Measurements from ENCODE around the gene OPN1MW3.

Gene OPN1MW3

DNA sequence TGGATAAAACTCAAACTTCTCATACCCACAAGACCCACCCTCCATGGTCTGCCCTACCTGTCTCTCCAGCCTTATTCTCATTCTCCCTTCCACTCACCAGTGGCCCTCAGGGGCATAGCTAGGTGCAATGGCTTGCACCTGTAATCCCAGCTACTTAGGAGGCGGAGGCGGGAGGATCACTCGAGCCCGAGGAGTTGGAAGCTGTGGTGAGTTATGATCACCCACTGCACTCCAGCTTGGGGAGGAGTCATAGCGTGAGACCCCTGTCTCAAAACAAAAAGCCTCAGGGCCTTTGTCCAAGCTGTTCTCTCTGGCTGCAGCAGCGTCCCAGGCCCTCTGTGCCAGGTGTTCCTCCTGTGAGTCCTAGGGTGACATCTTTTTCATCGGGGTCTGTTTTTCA, 54.7 kb downstream of the OPN1MW3 start:
- no peaks in the 10 kb centered on the region for H3K27me3 ChIP-seq
- H3K9me3 ChIP-seq: no peaks in the 10 kb centered on the region
- no peaks in the 10 kb centered on the region for H3K36me3 ChIP-seq
- H3K4me1 ChIP-seq (ENCODE audit: control insufficient read depth in 1 of 2, insufficient read depth in 1 of 2, low read depth in 1 of 2, low read length in 1 of 2): peaks cover 25 to 35% of the 10 kb centered on the region in 2 experiments
- TF ChIP-seq, protein P1, sequence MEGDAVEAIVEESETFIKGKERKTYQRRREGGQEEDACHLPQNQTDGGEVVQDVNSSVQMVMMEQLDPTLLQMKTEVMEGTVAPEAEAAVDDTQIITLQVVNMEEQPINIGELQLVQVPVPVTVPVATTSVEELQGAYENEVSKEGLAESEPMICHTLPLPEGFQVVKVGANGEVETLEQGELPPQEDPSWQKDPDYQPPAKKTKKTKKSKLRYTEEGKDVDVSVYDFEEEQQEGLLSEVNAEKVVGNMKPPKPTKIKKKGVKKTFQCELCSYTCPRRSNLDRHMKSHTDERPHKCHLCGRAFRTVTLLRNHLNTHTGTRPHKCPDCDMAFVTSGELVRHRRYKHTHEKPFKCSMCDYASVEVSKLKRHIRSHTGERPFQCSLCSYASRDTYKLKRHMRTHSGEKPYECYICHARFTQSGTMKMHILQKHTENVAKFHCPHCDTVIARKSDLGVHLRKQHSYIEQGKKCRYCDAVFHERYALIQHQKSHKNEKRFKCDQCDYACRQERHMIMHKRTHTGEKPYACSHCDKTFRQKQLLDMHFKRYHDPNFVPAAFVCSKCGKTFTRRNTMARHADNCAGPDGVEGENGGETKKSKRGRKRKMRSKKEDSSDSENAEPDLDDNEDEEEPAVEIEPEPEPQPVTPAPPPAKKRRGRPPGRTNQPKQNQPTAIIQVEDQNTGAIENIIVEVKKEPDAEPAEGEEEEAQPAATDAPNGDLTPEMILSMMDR (IDR thresholded peaks at IDR 0.05): no peak
- H3K4me3 ChIP-seq (ENCODE audit: low read depth in 1 of 2, low read length in 1 of 2): no peak overlapping the region
- no peak overlapping the region for H3K27ac ChIP-seq

DNA sequence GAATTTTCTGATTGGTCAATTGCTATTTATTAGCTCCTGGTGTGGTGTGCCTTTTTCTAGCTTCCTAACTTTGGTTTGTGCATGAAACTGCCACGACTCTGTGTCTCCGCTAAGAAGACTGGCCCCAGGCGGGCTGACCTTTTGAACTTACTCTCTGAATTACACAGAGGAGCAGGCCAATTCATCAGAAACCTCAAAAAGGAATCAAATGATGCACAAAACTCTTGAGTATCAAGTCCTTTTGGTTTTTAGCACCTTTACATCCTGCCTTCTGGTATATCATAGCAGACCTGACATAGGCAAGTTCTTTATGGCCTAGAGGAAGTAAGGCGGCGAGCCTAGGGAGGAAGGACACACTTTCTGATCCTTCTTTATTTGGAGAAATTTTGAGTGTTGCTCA, 55.8 kb downstream of the OPN1MW3 start:
- Histone ChIP-seq H3K27ac (no peak overlapping the region), H3K27me3 (no peaks in the 10 kb centered on the region), H3K4me3 (ENCODE audit: low read depth in 1 of 2, low read length in 1 of 2) (no peak overlapping the region), H3K36me3 (no peaks in the 10 kb centered on the region), H3K4me1 (ENCODE audit: control insufficient read depth in 1 of 2, insufficient read depth in 1 of 2, low read depth in 1 of 2, low read length in 1 of 2) (peaks cover 22 to 28% of the 10 kb centered on the region in 2 experiments), H3K9me3 (no peaks in the 10 kb centered on the region)
- TF ChIP-seq, protein P1 (IDR thresholded peaks at IDR 0.05): no peak

DNA sequence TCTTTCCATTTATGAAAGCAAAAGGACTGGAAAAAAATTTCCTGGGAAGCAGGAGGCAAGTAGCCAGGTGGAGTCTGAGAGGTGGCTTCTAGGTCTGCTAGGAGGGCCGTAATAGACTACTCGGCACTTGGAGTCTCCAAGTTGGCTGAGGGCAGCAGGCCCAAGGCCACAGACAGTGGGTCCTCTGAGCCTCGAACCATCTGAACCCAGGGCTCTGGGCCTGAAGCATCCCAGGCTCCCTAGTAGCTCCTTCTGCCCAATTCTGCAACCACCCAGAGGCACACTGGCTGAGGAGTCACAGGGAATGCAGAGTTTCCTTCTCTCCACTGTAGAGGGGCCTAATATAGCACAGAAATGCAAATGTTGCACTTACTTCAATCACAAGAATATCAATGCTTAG, 58.0 kb downstream of the OPN1MW3 start:
- Histone ChIP-seq H3K27me3 (no peaks in the 10 kb centered on the region), H3K4me1 (ENCODE audit: control insufficient read depth in 1 of 2, insufficient read depth in 1 of 2, low read depth in 1 of 2, low read length in 1 of 2) (peaks cover 5 to 6% of the 10 kb centered on the region in 2 experiments), H3K27ac (no peak overlapping the region), H3K36me3 (no peaks in the 10 kb centered on the region), H3K9me3 (no peaks in the 10 kb centered on the region), H3K4me3 (ENCODE audit: low read depth in 1 of 2, low read length in 1 of 2) (no peak overlapping the region)
- TF ChIP-seq, protein P1 (IDR thresholded peaks at IDR 0.05): no peak

DNA sequence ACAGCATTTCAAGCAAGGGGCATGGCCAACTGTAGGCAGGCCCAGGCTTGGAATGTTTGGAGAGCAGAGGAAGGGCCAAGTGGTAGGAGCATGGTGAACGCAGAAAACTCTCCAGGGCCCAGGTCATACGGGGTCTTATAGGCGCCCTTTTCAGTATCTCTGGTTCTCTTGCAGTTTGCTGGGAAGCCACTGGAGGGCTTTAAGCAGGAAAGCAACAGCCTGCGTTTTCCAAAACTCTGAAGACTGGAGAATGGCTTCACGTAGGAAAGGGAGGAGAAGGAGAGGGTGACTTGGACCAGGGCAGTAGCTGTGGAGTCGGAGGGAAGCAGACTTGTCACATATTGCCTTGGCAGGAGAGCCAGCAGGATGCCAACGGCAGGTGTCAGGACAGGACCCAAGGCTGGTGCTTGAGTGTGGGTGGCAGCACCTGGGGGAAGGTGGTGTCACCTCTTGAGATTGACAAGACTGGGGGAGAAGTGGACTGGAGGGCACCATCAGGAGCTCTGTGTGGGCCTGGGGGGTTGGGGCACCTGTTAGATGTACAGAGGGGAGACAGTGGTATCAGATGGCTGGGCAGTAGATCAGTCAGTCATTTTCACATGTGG, 60.1 kb downstream of the OPN1MW3 start:
- Histone ChIP-seq H3K27ac (peak overlapping the region; percentile 20), H3K36me3 (no peaks in the 10 kb centered on the region), H3K9me3 (no peaks in the 10 kb centered on the region), H3K4me1 (ENCODE audit: control insufficient read depth in 1 of 2, insufficient read depth in 1 of 2, low read depth in 1 of 2, low read length in 1 of 2) (no peaks in the 10 kb centered on the region), H3K4me3 (ENCODE audit: low read depth in 1 of 2, low read length in 1 of 2) (no peak overlapping the region), H3K27me3 (no peaks in the 10 kb centered on the region)
- TF ChIP-seq, protein P1 (IDR thresholded peaks at IDR 0.05): peak; percentile 42

DNA sequence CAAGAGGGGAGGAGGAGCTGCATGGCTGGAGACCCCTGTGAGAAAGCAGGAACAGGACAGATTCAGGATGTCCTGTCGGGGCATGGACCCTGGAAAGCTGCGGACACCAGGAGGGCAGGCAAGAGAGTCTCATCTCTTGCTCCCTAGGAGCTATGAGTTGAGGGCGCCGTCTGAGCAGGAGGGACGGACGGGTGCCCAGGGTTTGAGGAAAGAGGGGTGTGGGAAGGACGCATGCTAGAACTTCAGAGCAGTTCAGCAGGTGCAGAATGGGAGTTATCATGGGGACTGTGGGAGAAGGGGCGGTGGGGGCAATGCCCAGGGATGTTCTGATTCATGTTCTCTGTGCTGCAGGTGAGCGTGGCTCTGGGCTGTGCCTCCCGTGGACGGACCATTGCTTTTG, 63.0 kb downstream of the OPN1MW3 start:
- no peak overlapping the region for H3K4me3 ChIP-seq (ENCODE audit: low read depth in 1 of 2, low read length in 1 of 2)
- no peak overlapping the region for H3K27ac ChIP-seq

More for the DNA sequence above, 63.0 kb downstream of the OPN1MW3 start:
- no peaks in the 10 kb centered on the region for H3K4me1 ChIP-seq (ENCODE audit: control insufficient read depth in 1 of 2, insufficient read depth in 1 of 2, low read depth in 1 of 2, low read length in 1 of 2)
- no peaks in the 10 kb centered on the region for H3K9me3 ChIP-seq
- TF ChIP-seq, protein P1 (IDR thresholded peaks at IDR 0.05): no peak
- H3K27me3 ChIP-seq: no peaks in the 10 kb centered on the region
- H3K36me3 ChIP-seq: no peaks in the 10 kb centered on the region
